ENCODE results near the gene ABHD12. TPM values are rescaled to one million over a fixed set of nuclear protein-coding genes. Genes with fewer than 3 reads are reported as not detected.

ABHD12 gene
- total RNA-seq, 1 experiment from 2014 or later: 40.6 TPM

DNA sequence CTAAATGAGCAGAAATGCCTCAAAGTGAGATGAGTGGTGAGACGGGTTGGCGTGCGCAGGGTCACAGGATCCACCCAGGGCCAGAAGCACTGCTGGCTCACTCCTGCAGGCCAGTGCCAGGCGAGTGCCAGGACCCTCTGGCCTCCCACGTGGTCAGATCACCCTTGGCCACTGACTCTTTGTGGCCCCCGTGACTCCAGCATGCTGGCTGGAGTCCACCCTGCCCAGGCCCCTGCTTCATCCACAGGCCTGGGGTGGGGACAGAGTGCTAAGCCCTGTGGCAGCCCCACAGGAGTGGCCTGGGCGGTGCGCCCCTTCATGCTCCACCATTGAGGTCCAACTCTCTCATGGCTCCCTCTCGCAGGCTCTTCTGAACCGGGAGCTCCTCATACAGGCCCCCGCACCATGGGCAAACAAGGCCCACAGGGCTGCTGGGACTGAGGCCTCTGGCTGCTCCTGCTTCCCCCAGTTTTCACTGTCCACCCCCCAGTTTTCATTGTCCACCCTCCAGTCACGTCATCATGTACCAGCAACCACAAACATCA, 61.6 kb downstream of the ABHD12 start:
- Histone ChIP-seq H3K27me3 (replicated peaks; ENCODE audit: insufficient read depth, low read depth, low read length, poor library complexity) (no peaks in the 10 kb centered on the region), H3K4me3 (ENCODE audit: low read depth, low read length, poor library complexity, severe bottlenecking) (no peak overlapping the region), H3K36me3 (ENCODE audit: insufficient read depth, low read length, poor library complexity, severe bottlenecking) (no peaks in the 10 kb centered on the region), H3K4me1 (ENCODE audit: insufficient read depth, low read length, poor library complexity, severe bottlenecking) (no peaks in the 10 kb centered on the region), H3K9me3 (ENCODE audit: low read depth, low read length, poor library complexity, severe bottlenecking) (no peaks in the 10 kb centered on the region), H3K27ac (ENCODE audit: low read depth, low read length, poor library complexity, severe bottlenecking) (no peak overlapping the region)
- BruUV-seq (replicated peaks): no TSS peak
- no peak for DNase-seq (ENCODE audit: low spot score)
- intact Hi-C loops (cut with micrococcal nuclease; ENCODE audit: unreplicated experiment): no loop called here
- no peak for TF ChIP-seq EZH2 (IDR thresholded peaks at IDR 0.05; ENCODE audit: borderline replicate concordance, low read depth, low read length, poor library complexity, severe bottlenecking)
- TF ChIP-seq, protein P1, sequence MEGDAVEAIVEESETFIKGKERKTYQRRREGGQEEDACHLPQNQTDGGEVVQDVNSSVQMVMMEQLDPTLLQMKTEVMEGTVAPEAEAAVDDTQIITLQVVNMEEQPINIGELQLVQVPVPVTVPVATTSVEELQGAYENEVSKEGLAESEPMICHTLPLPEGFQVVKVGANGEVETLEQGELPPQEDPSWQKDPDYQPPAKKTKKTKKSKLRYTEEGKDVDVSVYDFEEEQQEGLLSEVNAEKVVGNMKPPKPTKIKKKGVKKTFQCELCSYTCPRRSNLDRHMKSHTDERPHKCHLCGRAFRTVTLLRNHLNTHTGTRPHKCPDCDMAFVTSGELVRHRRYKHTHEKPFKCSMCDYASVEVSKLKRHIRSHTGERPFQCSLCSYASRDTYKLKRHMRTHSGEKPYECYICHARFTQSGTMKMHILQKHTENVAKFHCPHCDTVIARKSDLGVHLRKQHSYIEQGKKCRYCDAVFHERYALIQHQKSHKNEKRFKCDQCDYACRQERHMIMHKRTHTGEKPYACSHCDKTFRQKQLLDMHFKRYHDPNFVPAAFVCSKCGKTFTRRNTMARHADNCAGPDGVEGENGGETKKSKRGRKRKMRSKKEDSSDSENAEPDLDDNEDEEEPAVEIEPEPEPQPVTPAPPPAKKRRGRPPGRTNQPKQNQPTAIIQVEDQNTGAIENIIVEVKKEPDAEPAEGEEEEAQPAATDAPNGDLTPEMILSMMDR (conservative IDR thresholded peaks at IDR 0.05; ENCODE audit: low read depth, low read length): no peak
- CTCF ChIA-PET: no interaction called here
- POLR2A ChIA-PET (ENCODE audit: low non-redundant PET): no interaction called here

GRCh38 chr20:25327521-25328235, 63.0 kb downstream of the ABHD12 start:
- DNase-seq (ENCODE audit: low spot score): no peak
- no peaks in the 10 kb centered on the region for H3K27me3 ChIP-seq (replicated peaks; ENCODE audit: insufficient read depth, low read depth, low read length, poor library complexity)
- no peak overlapping the region for H3K27ac ChIP-seq (ENCODE audit: low read depth, low read length, poor library complexity, severe bottlenecking)
- H3K4me1 ChIP-seq (ENCODE audit: insufficient read depth, low read length, poor library complexity, severe bottlenecking): no peaks in the 10 kb centered on the region
- H3K9me3 ChIP-seq (ENCODE audit: low read depth, low read length, poor library complexity, severe bottlenecking): no peaks in the 10 kb centered on the region
- no peaks in the 10 kb centered on the region for H3K36me3 ChIP-seq (ENCODE audit: insufficient read depth, low read length, poor library complexity, severe bottlenecking)
- intact Hi-C loops (cut with micrococcal nuclease; ENCODE audit: unreplicated experiment): no loop called here
- H3K4me3 ChIP-seq (ENCODE audit: low read depth, low read length, poor library complexity, severe bottlenecking): no peak overlapping the region
- POLR2A ChIA-PET (ENCODE audit: low non-redundant PET): interaction anchor here (1.1 kb wide), 1 partner anchor 9 kb away, joined by 3 read pairs; no protein-coding TSS in a partner anchor
- CTCF ChIA-PET: no interaction called here
- no TSS peak for BruUV-seq (replicated peaks)
- TF ChIP-seq EZH2 (IDR thresholded peaks at IDR 0.05; ENCODE audit: borderline replicate concordance, low read depth, low read length, poor library complexity, severe bottlenecking): no peak
- TF ChIP-seq, protein P1 (conservative IDR thresholded peaks at IDR 0.05; ENCODE audit: low read depth, low read length): no peak

- H3K9me3 ChIP-seq (ENCODE audit: low read depth, low read length, poor library complexity, severe bottlenecking): no peaks in the 10 kb centered on the region
- no peak overlapping the region for H3K27ac ChIP-seq (ENCODE audit: low read depth, low read length, poor library complexity, severe bottlenecking)
- no peak overlapping the region for H3K4me3 ChIP-seq (ENCODE audit: low read depth, low read length, poor library complexity, severe bottlenecking)
- ChIA-PET POLR2A (ENCODE audit: low non-redundant PET) (no interaction called here), CTCF (no interaction called here)
- H3K4me1 ChIP-seq (ENCODE audit: insufficient read depth, low read length, poor library complexity, severe bottlenecking): no peaks in the 10 kb centered on the region
- DNase-seq (ENCODE audit: low spot score): no peak
- intact Hi-C loops (cut with micrococcal nuclease; ENCODE audit: unreplicated experiment): no loop called here
- TF ChIP-seq, protein P1 (conservative IDR thresholded peaks at IDR 0.05; ENCODE audit: low read depth, low read length): no peak
- TF ChIP-seq EZH2 (IDR thresholded peaks at IDR 0.05; ENCODE audit: borderline replicate concordance, low read depth, low read length, poor library complexity, severe bottlenecking): no peak
- BruUV-seq (replicated peaks): no TSS peak
- H3K36me3 ChIP-seq (ENCODE audit: insufficient read depth, low read length, poor library complexity, severe bottlenecking): no peaks in the 10 kb centered on the region
- H3K27me3 ChIP-seq (replicated peaks; ENCODE audit: insufficient read depth, low read depth, low read length, poor library complexity): no peaks in the 10 kb centered on the region
Observed at GRCh38 chr20:25325997-25326396, 64.6 kb downstream of the ABHD12 start.

All from A673 (cell line).